HG02610 (cell line): ENCODE measurements around the gene CRYZL1.

Experiments used
- ATAC-seq: cut with Tn5 transposase; IDR thresholded peaks from one replicate; pipeline ENCODE4 v1.9.1; 2021; ENCODE audit warnings: mild to moderate bottlenecking, moderate library complexity; ENCODE audit not compliant: unreplicated experiment

The CRYZL1 gene

GRCh38 chr21:33662046-33662445 lies 20.5 kb upstream of the CRYZL1 start:
- ATAC-seq, result no peak

- no peak for ATAC-seq
Measured at GRCh38 chr21:33661146-33661545, 19.6 kb upstream of the CRYZL1 start.

GRCh38 chr21:33660406-33660805 lies 18.9 kb upstream of the CRYZL1 start:
- ATAC-seq, result no peak

GRCh38 chr21:33659568-33659949 lies 18.0 kb upstream of the CRYZL1 start:
- no peak for ATAC-seq

GRCh38 chr21:33658919-33659567 lies 17.5 kb upstream of the CRYZL1 start:
- ATAC-seq, result no peak

GRCh38 chr21:33657124-33657820 lies 15.7 kb upstream of the CRYZL1 start:
- no peak for ATAC-seq

GRCh38 chr21:33655588-33656221 lies 14.2 kb upstream of the CRYZL1 start:
- ATAC-seq, result no peak

- no peak for ATAC-seq
Measured at GRCh38 chr21:33654412-33654811, 12.9 kb upstream of the CRYZL1 start.

GRCh38 chr21:33651965-33652680 lies 10.6 kb upstream of the CRYZL1 start:
- ATAC-seq, result no peak

- ATAC-seq, result no peak
Measured at GRCh38 chr21:33650929-33651509, 9.5 kb upstream of the CRYZL1 start.

GRCh38 chr21:33650230-33650629 lies 8.7 kb upstream of the CRYZL1 start:
- ATAC-seq, result no peak

- no peak for ATAC-seq
Measured at GRCh38 chr21:33648555-33648954, 7.0 kb upstream of the CRYZL1 start.

- ATAC-seq, result no peak
Measured at GRCh38 chr21:33647587-33647986, 6.0 kb upstream of the CRYZL1 start.

GRCh38 chr21:33645730-33646129 lies 4.2 kb upstream of the CRYZL1 start:
- ATAC-seq, result no peak

- no peak for ATAC-seq
Measured at GRCh38 chr21:33644383-33645074, 3.0 kb upstream of the CRYZL1 start.

GRCh38 chr21:33643658-33644311 lies 2.2 kb upstream of the CRYZL1 start:
- ATAC-seq, result no peak

- ATAC-seq, result no peak
Measured at GRCh38 chr21:33642896-33643657, 1.5 kb upstream of the CRYZL1 start.

- ATAC-seq, result peak; percentile 86
Measured at GRCh38 chr21:33642027-33642895, 720 bp upstream of the CRYZL1 start, which contains the start of gene ITSN1. Gene ITSN1 (plus strand): TSS chr21:33642501. CDS start chr21:33718829, 76,328 bp downstream.
